Measurements from ENCODE around the gene KIAA1210. TPM values are rescaled to one million over a fixed set of nuclear protein-coding genes. Genes with fewer than 3 reads are reported as not detected.
A peak's percentile ranks its signal among the peaks of the same experiment; 100 is the strongest.

The KIAA1210 gene
- 0.50 to 0.82 TPM (median 0.56 TPM) in 3 replicates for total RNA-seq

- no peak for TF ChIP-seq CTCF (IDR thresholded peaks at IDR 0.05; ENCODE audit: unreplicated experiment)
- Mint-ChIP-seq H3K4me1 (no peaks in the 10 kb centered on the region), H3K27ac (no peak within 1 kb of the TSS), H3K36me3 (no peaks in the 10 kb centered on the region), H3K9me3 (peaks cover 16% of the 10 kb centered on the region), H3K4me3 (no peak within 1 kb of the TSS), H3K27me3 (ENCODE audit: low read depth) (no peaks in the 10 kb centered on the region)
- no peak for DNase-seq (ENCODE audit: low spot score in 2 of 2, unreplicated experiment in 2 of 2)
Observed at GRCh38 chrX:119127650-119128049, at the start of gene KIAA1210. KIAA1210 (minus strand) TSS chrX:119127812; CDS start chrX:119123642, 4,170 bp downstream.

GRCh38 chrX:119177278-119177677 lies 49.7 kb upstream of the KIAA1210 start:
- Mint-ChIP-seq H3K27ac (no peak overlapping the region), H3K9me3 (peaks cover 18% of the 10 kb centered on the region), H3K27me3 (ENCODE audit: low read depth) (peaks cover 2% of the 10 kb centered on the region), H3K4me1 (peaks cover 10% of the 10 kb centered on the region), H3K4me3 (no peak overlapping the region), H3K36me3 (no peaks in the 10 kb centered on the region)
- DNase-seq (ENCODE audit: low spot score in 2 of 2, unreplicated experiment in 2 of 2), result no peak
- TF ChIP-seq CTCF (IDR thresholded peaks at IDR 0.05; ENCODE audit: unreplicated experiment), result no peak

GRCh38 chrX:119174900-119175299 lies 47.3 kb upstream of the KIAA1210 start:
- no peaks in the 10 kb centered on the region for H3K36me3 Mint-ChIP-seq
- DNase-seq (ENCODE audit: low spot score in 2 of 2, unreplicated experiment in 2 of 2), result no peak

GRCh38 chrX:119168104-119168503 lies 40.5 kb upstream of the KIAA1210 start:
- Mint-ChIP-seq H3K27me3 (ENCODE audit: low read depth) (no peaks in the 10 kb centered on the region), H3K36me3 (no peaks in the 10 kb centered on the region), H3K9me3 (peaks cover 38% of the 10 kb centered on the region), H3K4me1 (peaks cover 15% of the 10 kb centered on the region), H3K4me3 (no peak overlapping the region), H3K27ac (no peak overlapping the region)
- TF ChIP-seq CTCF (IDR thresholded peaks at IDR 0.05; ENCODE audit: unreplicated experiment), result no peak
- no peak for DNase-seq (ENCODE audit: low spot score in 2 of 2, unreplicated experiment in 2 of 2)

More at GRCh38 chrX:119174900-119175299, 47.3 kb upstream of the KIAA1210 start:
- H3K4me3 Mint-ChIP-seq, result no peak overlapping the region
- TF ChIP-seq CTCF (IDR thresholded peaks at IDR 0.05; ENCODE audit: unreplicated experiment), result no peak
- peaks cover 10% of the 10 kb centered on the region for H3K4me1 Mint-ChIP-seq
- peaks cover 30% of the 10 kb centered on the region for H3K9me3 Mint-ChIP-seq
- peak overlapping the region; percentile 50 for H3K27ac Mint-ChIP-seq
- H3K27me3 Mint-ChIP-seq (ENCODE audit: low read depth), result peaks cover 2% of the 10 kb centered on the region

- H3K4me1 Mint-ChIP-seq, result peaks cover 8% of the 10 kb centered on the region
- no peak for DNase-seq (ENCODE audit: low spot score in 2 of 2, unreplicated experiment in 2 of 2)
Observed at GRCh38 chrX:119158226-119158625, 30.6 kb upstream of the KIAA1210 start.

More at GRCh38 chrX:119158226-119158625, 30.6 kb upstream of the KIAA1210 start:
- TF ChIP-seq CTCF (IDR thresholded peaks at IDR 0.05; ENCODE audit: unreplicated experiment), result no peak
- no peaks in the 10 kb centered on the region for H3K27me3 Mint-ChIP-seq (ENCODE audit: low read depth)
- peaks cover 16% of the 10 kb centered on the region for H3K9me3 Mint-ChIP-seq
- no peaks in the 10 kb centered on the region for H3K36me3 Mint-ChIP-seq
- H3K27ac Mint-ChIP-seq, result no peak overlapping the region
- H3K4me3 Mint-ChIP-seq, result no peak overlapping the region
